Urothelium cell line (cell line): ENCODE results near the gene CMTM7.

Experiments used
- DNase-seq: peaks from one replicate; pipeline ENCODE4 v3.0.0; 2011; ENCODE audit warnings: low spot score, mixed read lengths
- FAIRE-seq: peaks from 2 replicates; lab custom pipeline; 2011; peaks lifted over from hg19 to GRCh38; lab: Jason Lieb, UNC

Gene CMTM7

DNA sequence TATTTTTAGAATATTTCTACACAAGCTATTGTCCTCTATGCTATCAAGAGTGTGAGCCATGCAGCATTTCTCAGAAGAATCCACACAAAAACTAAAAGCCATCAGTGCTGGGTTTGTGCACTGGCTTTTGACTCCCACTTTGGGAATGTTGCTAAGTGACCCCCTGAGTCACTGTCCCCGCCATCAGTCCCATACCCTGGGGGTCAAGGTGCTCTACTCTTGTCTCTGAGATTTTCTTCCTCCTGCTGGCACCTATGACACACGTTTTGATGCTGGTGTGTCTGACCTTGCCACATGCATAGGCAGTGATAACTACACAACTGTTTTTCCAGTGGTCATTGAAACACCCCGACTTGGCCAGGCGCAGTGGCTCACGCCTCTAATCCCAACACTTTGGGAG is 19.8 kb downstream of the CMTM7 start:
- DNase-seq (no peak), FAIRE-seq (no peak)

DNA sequence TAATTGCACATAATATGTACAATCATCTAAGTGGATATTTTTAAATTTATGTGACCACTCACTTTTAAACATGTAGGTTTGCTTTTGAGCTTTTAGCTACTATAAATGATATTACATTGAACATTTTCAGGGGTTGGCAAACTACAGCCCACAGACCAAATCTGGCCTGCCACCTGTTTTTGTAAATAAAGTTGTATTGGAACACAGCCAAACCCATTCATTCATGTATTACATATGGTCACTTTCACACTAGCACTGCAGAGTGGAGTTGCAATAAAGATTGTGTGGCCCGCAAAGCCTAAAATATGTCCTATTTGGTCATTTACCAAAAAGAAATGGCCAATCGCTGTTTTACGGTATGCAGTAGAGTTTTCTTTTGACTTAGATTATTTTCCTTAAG is 21.2 kb downstream of the CMTM7 start:
- FAIRE-seq (no peak), DNase-seq (no peak)

DNA sequence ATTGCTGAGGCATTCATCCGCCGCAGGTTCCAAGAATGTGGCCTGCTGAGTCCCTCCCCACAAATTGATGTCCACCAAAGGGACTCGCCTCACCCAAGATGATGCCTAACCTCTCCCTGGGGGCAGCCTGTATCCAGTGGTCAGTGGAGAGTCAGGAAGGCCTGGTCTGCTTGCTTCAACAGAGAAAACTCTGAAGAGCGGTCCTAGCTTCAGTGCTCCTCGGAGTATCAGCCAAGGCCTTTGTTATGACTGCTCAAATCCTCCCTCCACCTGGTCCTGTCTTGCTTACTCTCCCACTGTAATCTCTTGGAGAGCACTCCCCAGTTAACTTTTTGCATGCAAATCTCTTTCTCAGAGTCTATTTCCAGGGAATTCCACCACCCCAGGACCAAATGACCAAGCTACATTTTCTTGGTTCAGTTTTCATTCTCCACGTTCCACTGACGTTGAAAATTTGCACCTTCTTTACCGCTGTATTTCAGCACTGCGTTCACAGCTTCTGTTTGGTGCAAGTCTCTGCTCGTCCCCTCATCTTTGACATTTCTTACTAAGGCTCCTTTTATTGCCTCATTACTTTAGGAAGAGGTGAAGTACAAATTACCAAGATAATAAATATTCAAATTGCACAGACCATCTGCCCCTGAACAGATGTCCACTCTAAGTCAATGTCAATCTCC is 22.3 kb downstream of the CMTM7 start:
- FAIRE-seq = no peak
- no peak for DNase-seq

DNA sequence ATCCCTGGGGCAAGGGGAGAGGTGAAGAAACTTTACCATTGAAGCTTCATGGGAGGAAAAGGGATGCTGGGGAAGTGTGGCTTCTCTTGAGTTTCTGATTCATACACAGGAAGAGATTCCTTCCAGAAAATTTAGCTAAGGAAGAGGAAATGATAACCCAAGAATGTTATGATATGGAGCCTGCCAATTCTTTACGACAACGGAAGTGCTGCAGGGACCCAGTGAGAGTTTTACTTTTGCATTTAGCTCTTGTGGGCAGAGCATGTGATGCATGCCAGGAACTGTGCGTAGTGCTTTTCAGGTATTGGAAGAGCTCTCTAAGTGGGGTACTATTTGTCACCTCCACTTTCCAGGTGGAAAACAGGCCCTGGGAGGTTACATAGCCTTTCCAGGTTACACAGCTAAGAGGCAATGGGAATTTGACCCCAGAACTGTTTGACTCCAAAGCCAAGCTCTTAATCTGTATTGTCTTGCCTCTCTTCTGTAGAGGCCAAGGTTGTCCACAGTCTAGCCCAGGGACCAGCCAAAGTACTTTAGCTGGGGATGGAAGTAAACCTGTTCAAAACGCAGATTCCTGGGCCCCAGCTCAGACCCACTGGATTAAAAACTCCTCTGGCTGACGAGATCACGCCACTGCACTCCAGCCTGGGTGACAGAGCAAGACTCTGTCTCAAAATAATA is 23.0 kb downstream of the CMTM7 start:
- no peak for FAIRE-seq
- no peak for DNase-seq

DNA sequence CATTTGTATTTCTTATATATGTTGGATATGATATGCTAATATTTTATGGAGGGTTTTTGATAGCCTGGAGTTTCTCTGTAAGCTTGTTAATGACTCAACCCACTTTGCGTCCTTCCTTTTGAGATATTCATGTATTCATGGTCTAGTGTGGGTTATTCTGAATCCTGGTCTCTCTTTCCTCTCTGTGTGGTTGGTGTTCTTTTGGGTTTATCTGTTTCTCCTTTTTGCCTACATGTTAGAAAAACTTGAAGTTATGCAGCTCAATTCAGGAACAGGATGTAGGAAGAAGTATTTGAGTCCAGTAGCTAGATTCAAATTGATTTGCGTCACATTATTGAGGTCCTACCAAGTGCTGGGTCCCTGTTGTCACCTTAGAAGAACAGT is 28.1 kb downstream of the CMTM7 start:
- DNase-seq = no peak
- FAIRE-seq = no peak

DNA sequence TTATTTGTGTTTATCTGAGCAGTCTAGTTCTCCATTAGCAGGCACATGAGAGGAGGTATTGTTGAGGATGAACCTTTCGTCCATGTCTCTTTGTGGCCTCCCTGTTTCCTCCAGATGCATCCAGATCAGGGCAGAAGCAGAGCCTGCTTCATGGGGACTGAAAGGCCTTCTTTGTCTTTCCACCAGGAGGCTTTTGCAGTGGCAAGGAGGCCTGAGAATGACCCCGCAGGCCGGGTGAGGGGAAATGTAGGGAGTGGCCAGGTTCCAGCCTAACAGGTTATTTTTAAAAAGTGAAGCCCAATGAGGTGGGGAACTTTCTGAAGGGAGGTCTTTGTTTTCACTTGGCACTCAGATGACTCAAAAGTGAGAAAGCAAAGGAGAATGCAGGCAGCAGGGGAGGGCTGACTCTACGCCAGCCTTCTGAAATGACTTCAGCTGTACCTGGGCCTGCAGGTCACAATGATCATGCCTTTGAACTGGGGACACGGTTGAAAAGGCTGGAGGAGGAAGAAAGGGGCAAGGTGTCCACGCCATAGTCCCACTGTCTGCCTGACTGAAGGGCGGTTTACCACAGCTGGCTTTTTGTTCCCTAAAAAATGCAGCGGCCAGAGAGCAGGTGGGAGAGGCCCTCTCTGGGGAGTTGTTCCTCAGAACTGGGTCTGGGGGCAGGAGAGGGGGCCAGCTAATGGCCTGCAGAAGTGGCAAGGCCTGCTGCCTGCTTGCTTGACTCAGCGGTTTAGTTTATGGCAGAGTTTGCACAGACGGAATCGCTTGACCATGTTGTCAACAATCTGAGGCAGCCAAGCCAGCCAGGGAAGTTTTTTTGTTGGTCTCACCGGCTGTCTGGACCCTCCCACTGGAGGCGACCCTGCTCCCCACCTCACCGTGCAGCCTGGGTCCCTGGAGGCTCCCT is 28.7 kb downstream of the CMTM7 start:
- DNase-seq = peak; percentile 86
- no peak for FAIRE-seq

DNA sequence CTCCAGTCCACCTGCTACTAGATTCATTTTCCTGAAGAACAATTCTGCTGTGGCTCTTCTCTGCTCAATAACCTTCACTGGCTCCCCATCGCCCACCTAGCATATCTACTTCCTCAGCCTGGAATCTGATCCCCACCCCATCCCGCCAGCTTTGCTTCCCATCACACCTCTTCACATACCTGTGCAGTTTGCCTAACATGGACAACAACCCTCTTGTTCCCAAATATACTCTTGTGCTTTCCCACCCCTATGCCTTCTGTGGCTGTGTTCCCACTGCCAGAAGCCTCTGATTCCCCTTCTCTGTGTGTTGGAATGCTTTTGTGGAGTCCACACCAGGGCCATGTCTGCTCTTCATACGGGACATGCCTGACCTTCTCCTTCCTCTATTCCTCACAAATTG is 29.5 kb downstream of the CMTM7 start:
- peak; percentile 17 for FAIRE-seq
- DNase-seq = no peak

DNA sequence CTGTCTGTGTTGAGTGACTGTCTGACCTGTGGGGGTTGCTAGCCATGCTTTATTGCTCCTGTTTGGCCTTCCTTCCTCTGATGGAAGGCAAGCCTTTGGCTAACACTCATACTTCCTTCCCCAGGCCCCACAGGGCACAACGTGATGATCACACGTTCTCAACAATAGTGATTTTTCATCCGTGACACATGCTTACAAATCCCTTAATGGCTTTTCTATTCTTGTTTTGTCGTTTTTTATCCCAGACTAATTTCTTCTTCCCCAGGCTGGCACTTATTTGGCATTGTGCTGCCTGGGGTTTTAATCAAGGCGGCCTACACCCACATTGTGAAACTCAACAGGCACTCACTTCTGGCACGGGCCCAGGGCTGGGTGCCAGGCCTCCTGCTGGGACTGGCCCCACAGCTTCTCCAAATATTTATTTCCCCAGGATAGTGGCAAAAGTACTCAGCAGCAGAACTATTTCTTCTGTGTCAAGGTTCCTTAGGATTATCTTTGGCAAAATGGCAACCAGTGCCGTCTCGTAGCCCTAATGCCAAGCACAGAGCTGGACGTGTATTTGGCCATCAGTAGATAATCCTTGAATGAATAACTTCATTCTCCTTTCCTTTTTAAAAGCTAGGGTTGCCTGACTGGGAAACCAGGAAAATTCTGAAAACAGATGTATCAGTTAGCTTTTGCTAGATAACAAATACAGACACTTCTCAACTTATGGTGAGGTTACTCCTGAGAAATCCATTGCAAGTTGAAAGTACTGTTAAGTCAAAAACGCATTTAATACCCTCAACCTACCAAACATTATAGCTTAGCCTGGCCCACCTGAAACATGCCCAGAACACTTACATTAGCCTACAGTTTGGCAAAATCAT is 30.6 kb downstream of the CMTM7 start:
- FAIRE-seq (peak; percentile 37), DNase-seq (peak; percentile 82)

DNA sequence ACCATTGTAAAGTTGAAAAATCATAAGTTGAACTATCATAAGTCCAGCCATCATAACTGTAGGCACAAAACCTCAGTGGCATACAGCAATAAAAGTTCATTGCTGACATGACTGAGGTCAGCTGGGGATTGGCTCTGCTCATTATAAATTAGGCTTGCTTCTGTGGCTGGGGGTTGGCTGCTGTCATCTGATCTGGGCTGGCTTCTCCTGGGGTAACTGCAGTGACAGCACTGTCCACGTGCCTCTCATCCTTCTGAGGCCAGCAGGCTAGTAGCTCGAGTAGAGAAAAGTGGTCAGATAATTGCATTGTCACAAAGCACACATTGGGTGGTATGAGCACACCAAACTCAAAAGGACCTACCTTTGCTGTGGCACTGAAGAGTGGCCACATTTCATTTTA is 31.3 kb downstream of the CMTM7 start:
- DNase-seq (no peak), FAIRE-seq (no peak)

DNA sequence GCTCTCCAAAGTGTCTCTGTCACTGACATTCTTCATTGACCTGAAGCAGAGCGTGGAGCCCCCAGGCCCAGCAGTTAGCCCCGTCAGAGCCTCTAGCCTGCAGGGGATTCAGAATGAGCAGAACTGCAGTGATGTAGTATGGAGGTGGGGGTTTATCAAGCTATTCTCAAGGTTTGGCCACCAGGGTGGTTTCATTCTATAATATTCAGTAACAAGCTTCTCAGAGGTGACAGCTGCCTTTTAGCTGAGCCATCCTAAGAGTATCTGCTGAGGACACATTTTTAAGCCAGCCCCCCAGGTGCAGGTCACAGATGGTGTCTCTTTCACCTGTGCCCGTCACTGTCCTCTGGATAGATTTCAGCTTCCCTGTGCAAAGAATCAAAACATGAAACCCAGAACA is 31.9 kb downstream of the CMTM7 start:
- no peak for DNase-seq
- FAIRE-seq = no peak

DNA sequence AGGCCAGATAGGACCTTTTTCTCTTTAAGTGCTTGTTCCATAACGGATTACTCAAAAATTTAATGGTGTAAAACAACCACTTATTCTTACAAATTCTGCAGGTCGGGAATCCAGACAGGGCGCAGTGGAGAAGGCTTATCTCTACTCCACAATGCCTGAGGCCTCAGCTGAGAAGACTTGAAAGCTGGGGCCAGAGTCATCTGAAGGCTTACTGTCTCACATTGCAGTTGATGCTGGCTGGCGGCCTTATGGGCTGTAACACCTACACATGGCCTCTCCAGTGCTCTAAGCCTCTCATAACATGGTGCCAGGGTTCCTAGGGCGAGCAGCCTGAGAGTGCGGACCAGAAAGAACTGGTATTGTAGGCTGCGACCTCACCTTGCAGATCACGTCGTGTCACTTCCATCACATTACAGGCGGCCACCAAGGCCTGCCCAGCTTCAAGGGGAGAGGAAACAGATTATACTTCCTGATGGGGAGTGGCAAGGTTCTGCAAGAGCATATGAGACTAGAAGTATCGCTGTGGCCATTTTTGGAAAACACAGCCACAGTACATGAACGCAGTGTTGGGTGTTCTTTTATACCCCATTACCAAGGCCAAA is 32.4 kb downstream of the CMTM7 start:
- DNase-seq (no peak), FAIRE-seq (no peak)

DNA sequence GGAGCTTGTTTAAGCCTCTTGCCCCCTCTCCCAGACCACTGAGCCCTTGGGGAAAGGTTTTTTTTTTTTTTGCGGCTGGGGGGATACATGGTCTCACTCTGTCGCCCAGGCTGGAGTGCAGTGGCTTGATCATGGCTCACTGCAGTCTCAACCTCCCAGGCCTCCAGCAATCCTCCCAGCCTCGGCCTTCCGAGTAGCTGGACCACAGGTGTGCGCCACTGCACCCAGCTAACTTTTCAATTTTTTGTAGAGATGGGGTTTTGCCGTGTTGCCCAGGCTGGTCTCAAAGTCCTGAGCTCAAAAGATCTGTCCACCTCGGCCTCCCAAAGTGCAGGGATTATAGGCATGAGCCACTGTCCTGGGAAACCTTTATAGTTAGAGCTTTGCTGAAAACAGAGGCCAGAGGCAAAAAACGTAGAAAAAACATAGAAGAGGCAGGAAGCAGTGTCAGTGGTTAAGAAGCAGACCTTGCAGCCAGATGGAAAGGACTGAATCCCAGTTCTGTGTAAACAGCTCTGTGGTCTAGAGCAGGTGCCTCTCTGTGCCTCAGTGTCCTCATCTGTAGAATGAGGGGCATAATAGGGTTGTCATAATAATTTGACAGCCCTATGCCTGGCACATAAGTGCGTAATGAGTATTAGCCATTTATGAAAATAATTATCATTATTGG is 33.1 kb downstream of the CMTM7 start:
- FAIRE-seq = no peak
- no peak for DNase-seq

DNA sequence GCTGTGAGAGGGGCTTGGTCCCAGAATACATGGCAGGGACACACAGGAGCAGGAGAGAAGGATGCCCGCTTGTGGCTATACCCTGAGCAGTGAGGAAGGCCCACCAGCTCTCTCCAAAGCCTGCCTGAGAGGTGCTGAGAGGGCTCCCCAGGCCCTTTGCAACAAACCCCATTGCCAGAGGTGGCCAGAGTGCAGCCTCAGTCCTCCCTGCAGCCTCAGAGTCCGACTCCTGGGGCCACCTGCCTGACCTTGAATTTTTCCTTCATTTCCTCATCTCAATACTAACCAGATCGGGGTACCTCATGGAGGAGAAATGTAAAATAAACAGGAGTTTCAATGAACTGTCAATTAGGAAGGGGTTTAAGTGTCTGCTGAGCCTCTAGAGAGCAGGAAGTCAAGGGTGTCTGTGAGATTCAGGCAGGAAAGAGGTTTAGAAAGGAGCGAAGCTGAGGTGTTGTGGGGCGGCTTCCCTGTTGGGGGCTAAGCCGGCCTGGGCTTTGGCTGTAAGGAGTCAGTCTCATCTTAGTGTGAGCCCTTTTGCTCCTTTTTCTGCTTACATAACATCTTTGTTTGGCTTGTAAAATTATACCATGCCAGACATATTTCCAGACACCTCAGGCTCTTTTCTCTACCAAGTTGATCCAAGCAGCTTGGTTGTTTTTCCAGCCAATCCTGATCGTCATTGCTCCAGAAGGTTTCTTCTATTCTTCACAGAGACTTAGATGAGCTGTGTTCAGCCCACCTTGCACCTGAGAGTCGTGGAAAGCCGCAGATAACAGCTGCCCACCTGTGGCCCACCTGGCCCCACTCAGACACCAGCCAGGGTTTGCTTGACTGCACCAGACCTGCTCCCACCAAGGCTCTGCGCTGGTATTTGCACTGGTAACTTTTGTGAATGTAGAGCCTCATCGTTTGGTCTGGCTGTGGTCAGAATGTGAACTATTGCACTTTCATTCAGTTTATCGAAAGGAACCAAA is 36.7 kb downstream of the CMTM7 start:
- FAIRE-seq = no peak
- DNase-seq = no peak

DNA sequence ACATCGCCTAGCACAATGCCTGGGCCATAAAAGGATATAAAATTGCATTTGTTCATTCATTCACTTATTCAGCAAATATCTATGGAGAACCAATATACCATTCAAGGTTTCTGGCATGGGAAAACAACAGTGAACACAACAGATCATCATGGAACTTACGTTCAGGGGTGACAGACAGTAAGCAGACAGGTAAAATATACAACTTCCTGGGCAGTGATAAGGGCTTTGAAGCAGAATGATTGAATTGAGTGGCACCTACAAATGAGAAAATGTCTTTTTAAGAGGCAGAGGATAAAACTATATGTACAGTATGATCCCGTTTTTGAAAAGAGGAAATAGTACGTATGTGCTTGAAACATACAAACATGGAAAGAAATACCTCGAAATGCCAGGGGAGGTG is 39.2 kb downstream of the CMTM7 start:
- DNase-seq (no peak), FAIRE-seq (no peak)

DNA sequence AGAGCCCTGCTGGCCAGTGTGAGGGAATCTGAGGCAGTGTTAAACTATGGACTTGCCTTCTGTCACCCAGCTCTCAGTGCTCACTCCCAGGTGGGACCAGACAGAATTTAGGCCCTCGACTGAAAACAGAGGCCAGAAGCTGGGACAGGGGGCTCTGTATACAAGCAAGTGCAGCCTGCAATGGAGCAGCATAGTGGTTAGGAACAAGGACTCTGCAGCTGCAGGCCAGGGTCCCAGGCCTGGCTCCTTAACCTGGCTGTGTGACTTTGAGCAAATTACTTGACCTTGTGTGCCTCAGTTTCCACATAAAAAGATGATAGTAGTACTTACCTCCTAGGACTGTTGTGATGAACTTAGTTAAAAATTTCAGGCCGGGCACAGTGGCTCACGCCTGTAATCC is 39.8 kb downstream of the CMTM7 start:
- FAIRE-seq = no peak
- no peak for DNase-seq

DNA sequence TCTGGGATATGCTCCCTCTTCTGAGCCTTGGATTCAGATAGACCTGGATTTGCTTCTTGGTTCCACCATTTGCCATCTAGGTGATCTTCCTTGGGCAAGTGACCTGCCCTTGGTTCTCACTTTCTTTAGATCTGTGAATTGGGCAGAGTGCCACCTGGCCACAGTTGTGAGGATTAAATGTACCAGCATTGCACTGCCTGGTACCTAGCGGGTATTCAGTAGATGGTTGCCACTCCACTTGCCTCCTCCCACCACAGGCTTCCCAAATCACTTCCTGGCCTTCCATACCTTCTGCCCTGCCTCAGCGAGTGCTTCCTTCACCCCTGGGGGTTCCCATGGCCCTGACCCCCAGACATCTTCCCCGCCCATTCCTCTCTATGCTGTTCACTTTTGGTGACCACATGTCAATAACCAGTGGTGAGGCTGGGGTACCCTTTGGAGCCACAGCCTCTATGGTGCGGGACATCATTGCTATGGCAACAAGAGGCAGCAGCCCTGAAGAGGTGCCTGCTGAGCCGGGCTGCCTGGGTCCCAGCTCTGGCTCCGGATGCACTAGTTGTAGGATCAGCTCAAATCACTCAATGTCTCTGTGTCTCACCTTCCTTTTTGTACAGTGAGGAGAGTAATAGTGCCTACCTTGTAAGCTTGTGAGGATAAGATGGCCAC is 40.5 kb downstream of the CMTM7 start:
- DNase-seq (no peak), FAIRE-seq (no peak)

DNA sequence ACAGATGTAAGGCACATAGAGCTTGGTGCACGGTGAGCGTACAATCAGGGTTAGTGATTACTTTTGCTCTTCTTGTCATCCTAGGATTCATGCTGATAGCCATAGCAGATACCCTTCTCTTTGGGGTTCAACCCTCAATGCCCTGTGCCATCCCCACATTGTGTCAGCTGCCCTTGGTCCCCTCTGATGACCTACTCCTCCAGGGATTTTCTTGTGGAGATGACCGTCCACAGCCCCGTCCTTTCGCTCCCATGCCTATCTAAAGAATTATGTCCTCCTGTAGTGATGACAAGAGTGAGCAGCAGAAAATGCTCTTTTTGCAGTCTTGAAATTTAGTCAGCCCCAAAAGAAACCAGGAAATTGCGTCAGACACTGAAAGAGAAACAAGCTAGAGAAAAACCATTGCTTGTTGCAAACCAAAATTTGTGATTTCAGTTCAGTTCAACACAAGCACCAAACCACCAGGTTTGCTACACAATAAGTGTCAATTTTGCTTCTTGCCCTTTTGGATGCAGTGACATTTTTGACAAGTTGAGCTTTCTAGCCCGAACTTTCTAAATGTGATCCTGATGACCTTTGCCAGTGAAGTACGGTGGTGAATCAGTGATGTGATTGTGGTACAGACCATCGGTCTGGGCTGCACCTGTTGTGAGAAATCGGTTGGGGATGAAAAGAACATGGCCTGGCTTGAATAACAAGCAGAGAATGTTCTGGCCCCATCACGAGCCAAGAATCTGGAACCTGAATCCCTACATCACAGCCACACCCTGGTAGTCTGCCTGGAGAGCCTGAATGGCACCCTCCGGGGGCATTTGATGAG is 41.3 kb downstream of the CMTM7 start:
- FAIRE-seq = no peak

More for the DNA sequence above, 41.3 kb downstream of the CMTM7 start:
- no peak for DNase-seq
